ENCODE data around the gene C19orf73. TPM values are rescaled to one million over a fixed set of nuclear protein-coding genes. Genes with fewer than 3 reads are reported as not detected.

C19orf73 gene
- total RNA-seq, 1 experiment from 2014 or later = 2.3 TPM

Other genes with a start within 250 kb of the C19orf73 start
- gene PPP1R15A, start 246.7 kb downstream of the C19orf73 start, total RNA-seq (2014; rRNA removed; shearing (Covaris generic)) = 50.7 and 56.2 TPM in 2 replicates
- gene TULP2, start 220.4 kb downstream of the C19orf73 start, total RNA-seq (2014; rRNA removed; shearing (Covaris generic)) = not detected in 2 replicates
- gene NUCB1, start 218.8 kb downstream of the C19orf73 start, total RNA-seq (2014; rRNA removed; shearing (Covaris generic)) = 105 and 106 TPM in 2 replicates
- gene DHDH, start 185.4 kb downstream of the C19orf73 start, total RNA-seq (2014; rRNA removed; shearing (Covaris generic)) = not detected in 2 replicates
- gene BAX, start 164.3 kb downstream of the C19orf73 start, total RNA-seq (2014; rRNA removed; shearing (Covaris generic)) = 43.7 and 54.2 TPM in 2 replicates
- 754 and 855 TPM in 2 replicates for gene FTL, start 153.8 kb downstream of the C19orf73 start, total RNA-seq (2014; rRNA removed; shearing (Covaris generic))
- gene GYS1, start 125.8 kb downstream of the C19orf73 start, total RNA-seq (2014; rRNA removed; shearing (Covaris generic)) = 19.2 and 36.8 TPM in 2 replicates
- gene RUVBL2, start 125.3 kb downstream of the C19orf73 start, total RNA-seq (2014; rRNA removed; shearing (Covaris generic)) = 550 and 590 TPM in 2 replicates
- gene LHB, start 102.1 kb downstream of the C19orf73 start, total RNA-seq (2014; rRNA removed; shearing (Covaris generic)) = 0.60 and 4.0 TPM in 2 replicates
- gene CGB3, start 94.8 kb downstream of the C19orf73 start, total RNA-seq (2014; rRNA removed; shearing (Covaris generic)) = 5.3 and 11.9 TPM in 2 replicates
- gene CGB2, start 87.3 kb downstream of the C19orf73 start, total RNA-seq (2014; rRNA removed; shearing (Covaris generic)) = 2.2 TPM in 1 of 2 replicates, not detected in the other
- gene CGB1, start 82.2 kb downstream of the C19orf73 start, total RNA-seq (2014; rRNA removed; shearing (Covaris generic)) = not detected in 2 replicates
- gene CGB5, start 75.3 kb downstream of the C19orf73 start, total RNA-seq (2014; rRNA removed; shearing (Covaris generic)) = 22.0 and 35.7 TPM in 2 replicates
- gene CGB8, start 70.0 kb downstream of the C19orf73 start, total RNA-seq (2014; rRNA removed; shearing (Covaris generic)) = 27.8 and 31.4 TPM in 2 replicates
- gene CGB7, start 61.4 kb downstream of the C19orf73 start, total RNA-seq (2014; rRNA removed; shearing (Covaris generic)) = 4.3 and 6.8 TPM in 2 replicates
- not detected in 2 replicates for gene NTF4, start 54.3 kb downstream of the C19orf73 start, total RNA-seq (2014; rRNA removed; shearing (Covaris generic))
- gene KCNA7, start 46.4 kb downstream of the C19orf73 start, total RNA-seq (2014; rRNA removed; shearing (Covaris generic)) = not detected in 2 replicates
- 179 and 191 TPM in 2 replicates for gene SNRNP70, start 33.7 kb downstream of the C19orf73 start, total RNA-seq (2014; rRNA removed; shearing (Covaris generic))
- gene LIN7B, start 4.8 kb downstream of the C19orf73 start, total RNA-seq (2014; rRNA removed; shearing (Covaris generic)) = 6.7 and 7.2 TPM in 2 replicates
- 5.4 and 10.4 TPM in 2 replicates for gene PPFIA3, start 401 bp upstream of the C19orf73 start, total RNA-seq (2014; rRNA removed; shearing (Covaris generic))
- gene HRC, start 36.3 kb upstream of the C19orf73 start, total RNA-seq (2014; rRNA removed; shearing (Covaris generic)) = not detected in 2 replicates
- gene TRPM4, start 38.6 kb upstream of the C19orf73 start, total RNA-seq (2014; rRNA removed; shearing (Covaris generic)) = 2.1 and 31.7 TPM in 2 replicates
- gene SLC6A16, start 206.0 kb upstream of the C19orf73 start, total RNA-seq (2014; rRNA removed; shearing (Covaris generic)) = not detected in 2 replicates
- not detected in 2 replicates for gene CD37, start 216.3 kb upstream of the C19orf73 start, total RNA-seq (2014; rRNA removed; shearing (Covaris generic))
- 29.0 and 31.0 TPM in 2 replicates for gene TEAD2, start 243.3 kb upstream of the C19orf73 start, total RNA-seq (2014; rRNA removed; shearing (Covaris generic))
- gene DKKL1, start 244.7 kb upstream of the C19orf73 start, total RNA-seq (2014; rRNA removed; shearing (Covaris generic)) = 0.17 TPM in 1 of 2 replicates, not detected in the other